Gastroesophageal sphincter (tissue), 3 donors: ENCODE data around the gene STX4.

Experiments used
- CTCF ChIP-seq, 4 experiments: fragments of 200-600 bp in 2 of 4; fragments of 450-650 bp in 2 of 4; sonication (generic) in 1 of 4; IDR thresholded peaks; one replicate each; pipeline ENCODE4 v1.5.1; 2017 to 2019; ENCODE audit warnings: antibody characterized with exemption in 4 of 4, mild to moderate bottlenecking in 2 of 4, moderate library complexity in 2 of 4
- EP300 ChIP-seq: sonication (generic); formaldehyde crosslinking; IDR thresholded peaks from one replicate; pipeline ENCODE4 v1.6.1; 2017; ENCODE audit warnings: antibody characterized with exemption, mild to moderate bottlenecking
- POLR2A ChIP-seq, 2 donors: fragments of 450-650 bp; IDR thresholded peaks; one replicate each; pipeline ENCODE4 v1.6.1; 2017; ENCODE audit warnings: antibody characterized with exemption in 2 of 2, mild to moderate bottlenecking in 2 of 2, moderate library complexity in 1 of 2

- no peak for TF ChIP-seq POLR2A (IDR thresholded peaks at IDR 0.05)
- TF ChIP-seq CTCF (IDR thresholded peaks at IDR 0.05) = no peak
- TF ChIP-seq EP300 = no peak
Observed at GRCh38 chr16:31081428-31082351, 48.3 kb downstream of the STX4 start.
